IMR-90 (cell line): ENCODE measurements around the gene FANCF. TPM values are rescaled to one million over a fixed set of nuclear protein-coding genes. Genes with fewer than 3 reads are reported as not detected.

ENCODE experiments used
- ATAC-seq: fragments of 200-7000 bp; cut with Tn5 transposase; 2 replicates; pipeline ENCODE4 v1.9.1; 2020; ENCODE audit warnings: low read depth, mild to moderate bottlenecking, moderate library complexity
- BruUV-seq: library from RNA; stranded (reverse); fragments of 400-500 nt; replicated peaks from 2 replicates; lab custom pipeline; 2021; lab: Mats Ljungman, UMichigan
- CTCF ChIA-PET: fragments of 300-600 bp; formaldehyde crosslinking; extraction: SDS; loops from one replicate; lab custom pipeline; 2021; ENCODE audit warnings: antibody characterized with exemption; lab: Yijun Ruan, JAX
- POLR2A ChIA-PET: fragments of 300-600 bp; sonication (Branson Sonifier 250); formaldehyde crosslinking; loops from one replicate; lab custom pipeline; 2022; ENCODE audit warnings: antibody characterized with exemption; ENCODE audit not compliant: unreplicated experiment; lab: Charles Lee
- DNase-seq: peaks from one replicate; pipeline ENCODE4 v3.0.0; 2013
- H2AFZ ChIP-seq: replicated peaks from 2 replicates; pipeline ENCODE3; 2013; ENCODE audit warnings: low read length, mild to moderate bottlenecking; ENCODE audit not compliant: poor library complexity
- H2AK5ac ChIP-seq: 2 replicates; pipeline ENCODE4 v1.6.1; 2013; ENCODE audit warnings: low read depth, low read length, inconsistent platforms
- H2AK9ac ChIP-seq: replicated peaks from 2 replicates; pipeline ENCODE3; 2013; ENCODE audit warnings: mild to moderate bottlenecking, low read depth, low read length, moderate library complexity; ENCODE audit not compliant: poor library complexity
- H2BK120ac ChIP-seq: 2 replicates; pipeline ENCODE4 v1.6.1; 2013; ENCODE audit warnings: low read depth, low read length, inconsistent platforms
- H2BK15ac ChIP-seq: 3 replicates; pipeline ENCODE4 v1.6.1; 2013; ENCODE audit warnings: low read depth, low read length, inconsistent platforms
- H2BK20ac ChIP-seq: 2 replicates; pipeline ENCODE4 v1.6.1; 2013; ENCODE audit warnings: low read depth, mild to moderate bottlenecking, inconsistent platforms, low read length, moderate library complexity
- H2BK5ac ChIP-seq: 2 replicates; pipeline ENCODE4 v1.6.1; 2013; ENCODE audit warnings: mild to moderate bottlenecking, low read depth, low read length, inconsistent platforms; ENCODE audit not compliant: poor library complexity, severe bottlenecking
- H3K14ac ChIP-seq: replicated peaks from 2 replicates; pipeline ENCODE4 v1.6.1; 2013; ENCODE audit warnings: low read depth, low read length, inconsistent platforms
- H3K18ac ChIP-seq: 2 replicates; pipeline ENCODE4 v1.6.1; 2013; ENCODE audit warnings: low read depth, low read length, control low read depth
- H3K23ac ChIP-seq: 2 replicates; pipeline ENCODE4 v1.6.1; 2013; ENCODE audit warnings: low read depth, low read length, inconsistent platforms
- H3K27ac ChIP-seq: 2 replicates; pipeline ENCODE4 v1.5.1; 2013; ENCODE audit warnings: mild to moderate bottlenecking, control low read depth, low read length; ENCODE audit not compliant: insufficient read depth
- H3K27me3 ChIP-seq: 2 replicates; pipeline ENCODE4 v1.6.1; 2013; ENCODE audit warnings: low read length; ENCODE audit not compliant: control insufficient read depth, insufficient read depth
- H3K36me3 ChIP-seq: 2 replicates; pipeline ENCODE4 v1.6.1; 2013; ENCODE audit warnings: low read length, mixed read lengths; ENCODE audit not compliant: control insufficient read depth, insufficient read depth
- H3K4ac ChIP-seq: 2 replicates; pipeline ENCODE4 v1.6.1; 2013; ENCODE audit warnings: low read depth, low read length, inconsistent platforms
- H3K4me1 ChIP-seq: 2 replicates; pipeline ENCODE4 v1.6.1; 2013; ENCODE audit warnings: low read length, mixed read lengths; ENCODE audit not compliant: control insufficient read depth, insufficient read depth
- H3K4me2 ChIP-seq: 2 replicates; pipeline ENCODE4 v1.6.1; 2013; ENCODE audit warnings: low read depth, mild to moderate bottlenecking, control low read depth, low read length, moderate library complexity
- H3K4me3 ChIP-seq: 2 replicates; pipeline ENCODE4 v1.5.1; 2013; ENCODE audit warnings: low read depth, mild to moderate bottlenecking, control low read depth, low read length, moderate library complexity; ENCODE audit not compliant: insufficient read depth
- H3K56ac ChIP-seq: 2 replicates; pipeline ENCODE4 v1.6.1; 2013; ENCODE audit warnings: low read length, inconsistent platforms; ENCODE audit not compliant: insufficient read depth; ENCODE audit errors: extremely low read depth
- H3K79me1 ChIP-seq, 2 experiments: 2 replicates each; pipeline ENCODE4 v1.6.1; 2013; ENCODE audit warnings: low read length in 2 of 2, inconsistent platforms in 1 of 2, low read depth in 1 of 2
- H3K9ac ChIP-seq: 2 replicates; pipeline ENCODE4 v1.6.1; 2013; ENCODE audit warnings: low read depth, low read length, control low read depth
- H3K9me1 ChIP-seq: 2 replicates; pipeline ENCODE4 v1.6.1; 2013; ENCODE audit warnings: low read length, inconsistent platforms; ENCODE audit not compliant: insufficient read depth
- H3K9me3 ChIP-seq: 2 replicates; pipeline ENCODE4 v1.6.1; 2013; ENCODE audit warnings: low read length; ENCODE audit not compliant: control insufficient read depth, insufficient read depth
- H4K20me1 ChIP-seq: 2 replicates; pipeline ENCODE4 v1.6.1; 2013; ENCODE audit warnings: low read length, inconsistent platforms; ENCODE audit not compliant: insufficient read depth
- H4K5ac ChIP-seq: 2 replicates; pipeline ENCODE4 v1.6.1; 2013; ENCODE audit warnings: mild to moderate bottlenecking, low read depth, low read length, control low read depth
- H4K8ac ChIP-seq, 2 experiments: 2 replicates each; pipeline ENCODE4 v1.6.1; 2013; ENCODE audit warnings: low read depth in 2 of 2, low read length in 2 of 2, control low read depth in 1 of 2, inconsistent platforms in 1 of 2
- H4K91ac ChIP-seq: 2 replicates; pipeline ENCODE4 v1.6.1; 2013; ENCODE audit warnings: low read depth, low read length, inconsistent platforms; ENCODE audit not compliant: insufficient read depth
- RAD21 ChIP-seq: IDR thresholded peaks from 2 replicates; pipeline ENCODE4 v1.6.1; 2012; ENCODE audit warnings: low read length, improper control_type of control experiment
- RCOR1 ChIP-seq: IDR thresholded peaks from 2 replicates; pipeline ENCODE4 v1.6.1; 2012; ENCODE audit warnings: mild to moderate bottlenecking, low read length, improper control_type of control experiment; ENCODE audit not compliant: insufficient replicate concordance
- RFX5 ChIP-seq: IDR thresholded peaks from 2 replicates; pipeline ENCODE4 v1.8.0; 2012; ENCODE audit warnings: low read depth, mild to moderate bottlenecking, low read length, moderate library complexity
- WGBS, 2 experiments: methylation state at CpG; one replicate each; pipeline versions ENCODE4 v1.1.5 to v1.1.7; 2013; ENCODE audit warnings: missing lambda C conversion rate in 2 of 2; ENCODE audit not compliant: insufficient read length in 1 of 2; ENCODE audit errors: extremely low coverage in 2 of 2; 5-methylcytosine and 5-hydroxymethylcytosine counted together
- dilution Hi-C: fragments of 300-500 bp; cut with HindIII; formaldehyde crosslinking; loops from one replicate; pipeline ENCODE4 v1.14.3; 2018; ENCODE audit warnings: low sequenced_read_pairs; ENCODE audit not compliant: unreplicated experiment
- in situ Hi-C: fragments of 300-500 bp; cut with MboI; formaldehyde crosslinking; loops from 3 replicates; pipeline ENCODE4 v1.14.3; 2019; ENCODE audit warnings: low sequenced_read_pairs, inconsistent platforms, mixed read lengths
- intact Hi-C: fragments of 100-400 bp; cut with micrococcal nuclease; formaldehyde crosslinking; loops from 2 replicates; pipeline ENCODE4 v1.10.0; 2022
- polyA plus RNA-seq, 3 experiments: library from polyadenylated mRNA; depleted of rRNA; stranded (reverse); fragments of >200 nt; gene quantifications; 2 replicates each; pipeline ENCODE4 v1.2.3, GENCODE V29; 2012; ENCODE audit warnings: low replicate concordance in 1 of 3
- total RNA-seq: library from RNA; depleted of rRNA; stranded (reverse); fragments of >200 nt; gene quantifications from 2 replicates; pipeline ENCODE4 v1.2.3, GENCODE V29; 2012

The FANCF gene
- total and polyA plus RNA-seq, 2 of the 4 experiments (the other 2 are of a cell fraction): 3.3 to 5.6 TPM

GRCh38 chr11:22668005-22668796 is 42.6 kb upstream of the FANCF start:
- WGBS, 2 experiments: no CpG with 5 or more reads among the region's 3 CpGs
- no peak for DNase-seq
- intact Hi-C loops (no loop called here), dilution Hi-C loops (no loop called here), in situ Hi-C loops (no loop called here)
- Histone ChIP-seq H3K56ac (no peak overlapping the region), H3K79me1 (no peaks in the 10 kb centered on the region), H4K5ac (no peak overlapping the region), H3K4ac (no peak overlapping the region), H2BK120ac (no peak overlapping the region), H3K14ac (no peak overlapping the region), H3K18ac (no peak overlapping the region), H3K9me1 (no peaks in the 10 kb centered on the region), H2AFZ (no peak overlapping the region), H4K91ac (no peak overlapping the region), H3K4me1 (no peaks in the 10 kb centered on the region), H2AK5ac (no peak overlapping the region), H3K23ac (no peak overlapping the region), H3K9ac (no peak overlapping the region), H2BK5ac (no peak overlapping the region), H2BK15ac (no peak overlapping the region), H3K4me2 (no peak overlapping the region), H4K8ac (no peak overlapping the region), H3K36me3 (no peaks in the 10 kb centered on the region), H3K4me3 (no peak overlapping the region), H3K27me3 (peaks cover 23% of the 10 kb centered on the region), H4K20me1 (no peaks in the 10 kb centered on the region), H2BK20ac (no peak overlapping the region), H3K9me3 (no peaks in the 10 kb centered on the region), H2AK9ac (no peak overlapping the region), H3K27ac (no peak overlapping the region)
- CTCF ChIA-PET: no interaction called here
- BruUV-seq: no TSS peak
- ATAC-seq: no peak
- POLR2A ChIA-PET: no interaction called here
- TF ChIP-seq RFX5: no peak
- TF ChIP-seq RCOR1: no peak
- TF ChIP-seq RAD21: no peak
